K562 (cell line): ENCODE measurements around the gene PBX2. TPM values are rescaled to one million over a fixed set of nuclear protein-coding genes. Genes with fewer than 3 reads are reported as not detected.

Experiments used
- BCL6 ChIP-seq: fragments of 250-450 bp; sonication (Bioruptor Pico); IDR thresholded peaks from 2 replicates; pipeline ENCODE4 v1.4.0; 2020
- CREB1 ChIP-seq, 2 experiments: sonication (generic) in 1 of 2; formaldehyde crosslinking in 1 of 2; IDR thresholded peaks; 2 replicates each; pipeline versions ENCODE4 v1.6.1 to v1.8.0; 2012 to 2022; ENCODE audit warnings: inconsistent platforms in 1 of 2, mild to moderate bottlenecking in 1 of 2, missing genetic modification reagents in 1 of 2, moderate library complexity in 1 of 2
- FOXK2 ChIP-seq, 2 experiments: fragments of 450-650 bp; IDR thresholded peaks in 1 of 2; conservative IDR thresholded peaks in 1 of 2; 2 replicates each; pipeline ENCODE4 v1.6.1; 2016; ENCODE audit warnings: low read depth in 2 of 2, mild to moderate bottlenecking in 1 of 2
- GABPA ChIP-seq: fragments of 200-800 bp; sonication (Bioruptor generic); conservative IDR thresholded peaks from 2 replicates; pipeline ENCODE4 v1.6.1; 2016; ENCODE audit warnings: low read depth, missing genetic modification characterization, missing compliant biosample characterization
- GABPB2 ChIP-seq: fragments of 250-450 bp; sonication (Bioruptor Pico); conservative IDR thresholded peaks from 2 replicates; pipeline ENCODE4 v1.5.1; 2021; ENCODE audit warnings: mild to moderate bottlenecking
- MECOM ChIP-seq: fragments of 250-450 bp; sonication (Bioruptor Pico); IDR thresholded peaks from 2 replicates; pipeline ENCODE4 v1.8.0; 2022; ENCODE audit warnings: inconsistent platforms
- PCBP2 ChIP-seq: fragments of 200-400 bp; formaldehyde crosslinking; IDR thresholded peaks from 2 replicates; pipeline ENCODE4 v1.6.1; 2018; ENCODE audit warnings: low read length, low read depth, mild to moderate bottlenecking, moderate library complexity; ENCODE audit not compliant: poor library complexity, severe bottlenecking
- SIX5 ChIP-seq, 2 experiments: IDR thresholded peaks; 2 replicates each; pipeline ENCODE4 v1.6.1; 2011; ENCODE audit warnings: low read length in 2 of 2, borderline replicate concordance in 1 of 2, low read depth in 1 of 2, mild to moderate bottlenecking in 1 of 2, moderate library complexity in 1 of 2; ENCODE audit not compliant: insufficient read depth in 1 of 2
- SMARCA5 ChIP-seq: fragments of 450-650 bp; IDR thresholded peaks from 2 replicates; pipeline ENCODE4 v1.6.1; 2016
- TSC22D4 ChIP-seq: fragments of 450-650 bp; IDR thresholded peaks from 2 replicates; pipeline ENCODE4 v1.6.1; 2016; ENCODE audit warnings: missing genetic modification characterization, missing biosample characterization, control low read depth
- ZNF431 ChIP-seq: sonication (generic); formaldehyde crosslinking; IDR thresholded peaks from 2 replicates; pipeline ENCODE4 v1.8.0; 2022; ENCODE audit warnings: mild to moderate bottlenecking, missing genetic modification reagents
- ZNF76 ChIP-seq: fragments of 250-450 bp; sonication (Bioruptor Pico); IDR thresholded peaks from 2 replicates; pipeline ENCODE4 v1.4.0; 2020; ENCODE audit warnings: mild to moderate bottlenecking, moderate library complexity, borderline replicate concordance
- polyA plus RNA-seq, 8 experiments: library from polyadenylated mRNA; depleted of rRNA in 4 of 8; stranded (reverse) in 5 of 8; unstranded in 3 of 8; fragments of >200 nt; fragmentation: Nextera tagmentation in 2 of 8; fragmentation: Illumina TruSeq in 1 of 8; extraction: Ambion mirVana in 2 of 8; extraction: Trizol in 1 of 8; gene quantifications; 2 replicates each; pipeline versions ENCODE4 v1.2.1 to v1.2.3, GENCODE V29; 2011 to 2014; ENCODE audit warnings: inconsistent platforms in 1 of 8, missing spikeins in 1 of 8
- total RNA-seq, 7 experiments: library from RNA; depleted of rRNA in 6 of 7; stranded (reverse); fragments of >200 nt in 6 of 7; fragmentation: Illumina TruSeq in 2 of 7; extraction: Trizol in 2 of 7; gene quantifications; 2 replicates each; pipeline versions ENCODE4 v1.2.1 to v1.2.3, GENCODE V29; 2011 to 2021; ENCODE audit warnings: low replicate concordance in 1 of 7
- TF ChIP-seq, protein P1 (sequence below): fragments of 450-650 bp; IDR thresholded peaks from 2 replicates; pipeline ENCODE4 v1.6.1; 2017; ENCODE audit warnings: antibody characterized with exemption
- TF ChIP-seq, protein P2 (sequence below), 3 experiments: IDR thresholded peaks in 2 of 3; conservative IDR thresholded peaks in 1 of 3; 2 replicates each; pipeline ENCODE4 v1.5.1; 2011 to 2012; ENCODE audit warnings: low read length in 3 of 3, mild to moderate bottlenecking in 3 of 3, control low read depth in 2 of 3, improper control_type of control experiment in 1 of 3, inconsistent platforms in 1 of 3, low read depth in 1 of 3, mixed read lengths in 1 of 3, moderate library complexity in 1 of 3; ENCODE audit not compliant: insufficient read depth in 2 of 3
- TF ChIP-seq, protein P3 (sequence below): sonication (generic); formaldehyde crosslinking; IDR thresholded peaks from 2 replicates; pipeline ENCODE4 v1.8.0; 2022; ENCODE audit warnings: mild to moderate bottlenecking, missing genetic modification reagents
- TF ChIP-seq, protein P4 (sequence below): fragments of 450-650 bp; IDR thresholded peaks from 2 replicates; pipeline ENCODE4 v1.6.1; 2016; ENCODE audit warnings: borderline replicate concordance
- TF ChIP-seq, protein P5 (sequence below): fragments of 250-450 bp; sonication (Bioruptor Pico); IDR thresholded peaks from 2 replicates; pipeline ENCODE4 v1.4.0; 2020; ENCODE audit warnings: mild to moderate bottlenecking

PBX2 gene
- total and polyA plus RNA-seq, 9 of the 15 experiments (the other 6 are each of a cell fraction or from before 2014, with no cell fraction given), result 1.9 to 134 (median 62.5) TPM

DNA sequence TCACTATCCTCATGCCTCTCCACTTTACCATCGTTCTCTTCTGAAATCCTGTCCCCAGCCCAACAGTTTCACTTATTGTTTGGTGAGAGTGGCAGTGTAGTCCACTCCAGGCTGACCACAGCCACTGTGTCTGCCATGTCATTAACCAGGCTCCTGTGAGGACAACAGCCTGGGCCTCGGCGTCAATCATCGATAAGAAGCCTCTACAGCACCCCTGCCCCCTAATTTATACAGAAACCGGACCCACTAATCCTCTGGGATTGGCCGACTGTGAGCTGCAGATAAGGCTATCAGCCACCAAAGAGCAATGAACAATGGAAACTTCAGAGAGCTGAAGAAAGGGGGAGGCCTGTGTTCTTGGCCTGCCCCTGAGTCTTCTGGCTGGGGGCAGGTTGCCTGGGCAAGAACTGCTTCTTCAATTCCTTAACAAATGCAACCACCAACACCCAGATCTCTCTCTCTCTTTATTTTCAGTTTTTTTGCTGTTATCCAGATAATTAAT, 22.2 kb downstream of the PBX2 start (continued):
- no peak for TF ChIP-seq ZNF76 (CRISPR knock-in tag)
- TF ChIP-seq, protein P1, sequence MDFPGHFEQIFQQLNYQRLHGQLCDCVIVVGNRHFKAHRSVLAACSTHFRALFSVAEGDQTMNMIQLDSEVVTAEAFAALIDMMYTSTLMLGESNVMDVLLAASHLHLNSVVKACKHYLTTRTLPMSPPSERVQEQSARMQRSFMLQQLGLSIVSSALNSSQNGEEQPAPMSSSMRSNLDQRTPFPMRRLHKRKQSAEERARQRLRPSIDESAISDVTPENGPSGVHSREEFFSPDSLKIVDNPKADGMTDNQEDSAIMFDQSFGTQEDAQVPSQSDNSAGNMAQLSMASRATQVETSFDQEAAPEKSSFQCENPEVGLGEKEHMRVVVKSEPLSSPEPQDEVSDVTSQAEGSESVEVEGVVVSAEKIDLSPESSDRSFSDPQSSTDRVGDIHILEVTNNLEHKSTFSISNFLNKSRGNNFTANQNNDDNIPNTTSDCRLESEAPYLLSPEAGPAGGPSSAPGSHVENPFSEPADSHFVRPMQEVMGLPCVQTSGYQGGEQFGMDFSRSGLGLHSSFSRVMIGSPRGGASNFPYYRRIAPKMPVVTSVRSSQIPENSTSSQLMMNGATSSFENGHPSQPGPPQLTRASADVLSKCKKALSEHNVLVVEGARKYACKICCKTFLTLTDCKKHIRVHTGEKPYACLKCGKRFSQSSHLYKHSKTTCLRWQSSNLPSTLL, result no peak
- TF ChIP-seq ZNF431 (CRISPR knock-in tag), result no peak
- TF ChIP-seq, protein P2, sequence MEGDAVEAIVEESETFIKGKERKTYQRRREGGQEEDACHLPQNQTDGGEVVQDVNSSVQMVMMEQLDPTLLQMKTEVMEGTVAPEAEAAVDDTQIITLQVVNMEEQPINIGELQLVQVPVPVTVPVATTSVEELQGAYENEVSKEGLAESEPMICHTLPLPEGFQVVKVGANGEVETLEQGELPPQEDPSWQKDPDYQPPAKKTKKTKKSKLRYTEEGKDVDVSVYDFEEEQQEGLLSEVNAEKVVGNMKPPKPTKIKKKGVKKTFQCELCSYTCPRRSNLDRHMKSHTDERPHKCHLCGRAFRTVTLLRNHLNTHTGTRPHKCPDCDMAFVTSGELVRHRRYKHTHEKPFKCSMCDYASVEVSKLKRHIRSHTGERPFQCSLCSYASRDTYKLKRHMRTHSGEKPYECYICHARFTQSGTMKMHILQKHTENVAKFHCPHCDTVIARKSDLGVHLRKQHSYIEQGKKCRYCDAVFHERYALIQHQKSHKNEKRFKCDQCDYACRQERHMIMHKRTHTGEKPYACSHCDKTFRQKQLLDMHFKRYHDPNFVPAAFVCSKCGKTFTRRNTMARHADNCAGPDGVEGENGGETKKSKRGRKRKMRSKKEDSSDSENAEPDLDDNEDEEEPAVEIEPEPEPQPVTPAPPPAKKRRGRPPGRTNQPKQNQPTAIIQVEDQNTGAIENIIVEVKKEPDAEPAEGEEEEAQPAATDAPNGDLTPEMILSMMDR (IDR thresholded peaks at IDR 0.05 in 2 of 3, conservative IDR thresholded peaks at IDR 0.05 in 1 of 3; ENCODE audit: insufficient read depth in 2 of 3, low read depth in 1 of 3, low read length in 3 of 3), result no peak
- TF ChIP-seq, protein P3, sequence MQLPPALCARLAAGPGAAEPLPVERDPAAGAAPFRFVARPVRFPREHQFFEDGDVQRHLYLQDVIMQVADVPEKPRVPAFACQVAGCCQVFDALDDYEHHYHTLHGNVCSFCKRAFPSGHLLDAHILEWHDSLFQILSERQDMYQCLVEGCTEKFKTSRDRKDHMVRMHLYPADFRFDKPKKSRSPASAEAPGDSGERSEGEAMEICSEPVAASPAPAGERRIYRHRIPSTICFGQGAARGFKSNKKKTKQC (CRISPR knock-in tag), result no peak
- TF ChIP-seq FOXK2 (conservative IDR thresholded peaks at IDR 0.05 in 1 of 2, IDR thresholded peaks at IDR 0.05 in 1 of 2; ENCODE audit: low read depth in 2 of 2), result peak; percentile 82 to 91; a peak in 3 of 4 replicates
- TF ChIP-seq CREB1 (IDR thresholded peaks at IDR 0.05), result peak; percentile 60; the same call in 1 of the 2 replicates
- no peak for TF ChIP-seq CREB1 (CRISPR knock-in tag; IDR thresholded peaks at IDR 0.05)
- TF ChIP-seq GABPA (tag), result peak; percentile 50
- TF ChIP-seq SIX5 (IDR thresholded peaks at IDR 0.05; ENCODE audit: borderline replicate concordance in 1 of 2, insufficient read depth in 1 of 2, low read depth in 1 of 2, low read length in 2 of 2), result no peak
- TF ChIP-seq PCBP2, result no peak
- no peak for TF ChIP-seq SMARCA5
- TF ChIP-seq MECOM (CRISPR knock-in tag), result peak; percentile 3; the same call in 1 of the 2 replicates
- no peak for TF ChIP-seq GABPB2
- TF ChIP-seq TSC22D4 (tag), result no peak
- TF ChIP-seq, protein P4, sequence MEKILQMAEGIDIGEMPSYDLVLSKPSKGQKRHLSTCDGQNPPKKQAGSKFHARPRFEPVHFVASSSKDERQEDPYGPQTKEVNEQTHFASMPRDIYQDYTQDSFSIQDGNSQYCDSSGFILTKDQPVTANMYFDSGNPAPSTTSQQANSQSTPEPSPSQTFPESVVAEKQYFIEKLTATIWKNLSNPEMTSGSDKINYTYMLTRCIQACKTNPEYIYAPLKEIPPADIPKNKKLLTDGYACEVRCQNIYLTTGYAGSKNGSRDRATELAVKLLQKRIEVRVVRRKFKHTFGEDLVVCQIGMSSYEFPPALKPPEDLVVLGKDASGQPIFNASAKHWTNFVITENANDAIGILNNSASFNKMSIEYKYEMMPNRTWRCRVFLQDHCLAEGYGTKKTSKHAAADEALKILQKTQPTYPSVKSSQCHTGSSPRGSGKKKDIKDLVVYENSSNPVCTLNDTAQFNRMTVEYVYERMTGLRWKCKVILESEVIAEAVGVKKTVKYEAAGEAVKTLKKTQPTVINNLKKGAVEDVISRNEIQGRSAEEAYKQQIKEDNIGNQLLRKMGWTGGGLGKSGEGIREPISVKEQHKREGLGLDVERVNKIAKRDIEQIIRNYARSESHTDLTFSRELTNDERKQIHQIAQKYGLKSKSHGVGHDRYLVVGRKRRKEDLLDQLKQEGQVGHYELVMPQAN, result no peak; the same call in 1 of the 2 replicates
- TF ChIP-seq, protein P5, sequence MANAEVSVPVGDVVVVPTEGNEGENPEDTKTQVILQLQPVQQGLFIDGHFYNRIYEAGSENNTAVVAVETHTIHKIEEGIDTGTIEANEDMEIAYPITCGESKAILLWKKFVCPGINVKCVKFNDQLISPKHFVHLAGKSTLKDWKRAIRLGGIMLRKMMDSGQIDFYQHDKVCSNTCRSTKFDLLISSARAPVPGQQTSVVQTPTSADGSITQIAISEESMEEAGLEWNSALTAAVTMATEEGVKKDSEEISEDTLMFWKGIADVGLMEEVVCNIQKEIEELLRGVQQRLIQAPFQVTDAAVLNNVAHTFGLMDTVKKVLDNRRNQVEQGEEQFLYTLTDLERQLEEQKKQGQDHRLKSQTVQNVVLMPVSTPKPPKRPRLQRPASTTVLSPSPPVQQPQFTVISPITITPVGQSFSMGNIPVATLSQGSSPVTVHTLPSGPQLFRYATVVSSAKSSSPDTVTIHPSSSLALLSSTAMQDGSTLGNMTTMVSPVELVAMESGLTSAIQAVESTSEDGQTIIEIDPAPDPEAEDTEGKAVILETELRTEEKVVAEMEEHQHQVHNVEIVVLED (CRISPR knock-in tag), result peak; percentile 42; the same call in 1 of the 2 replicates
- no peak for TF ChIP-seq BCL6
